Esophagus squamous epithelium (tissue), 4 donors: ENCODE results near the gene ARPC5L.

Experiments used
- POLR2A ChIP-seq, 4 donors: fragments of 450-650 bp; IDR thresholded peaks; one replicate each; pipeline ENCODE4 v1.6.1; 2017; ENCODE audit warnings: antibody characterized with exemption in 4 of 4, mild to moderate bottlenecking in 4 of 4, moderate library complexity in 3 of 4
- TF ChIP-seq, protein P1 (sequence below), 6 experiments: fragments of 450-650 bp in 4 of 6; fragments of 200-600 bp in 2 of 6; sonication (generic) in 2 of 6; IDR thresholded peaks; one replicate each; pipeline ENCODE4 v1.5.1; 2016 to 2019; ENCODE audit warnings: antibody characterized with exemption in 6 of 6, mild to moderate bottlenecking in 4 of 6, moderate library complexity in 4 of 6

DNA sequence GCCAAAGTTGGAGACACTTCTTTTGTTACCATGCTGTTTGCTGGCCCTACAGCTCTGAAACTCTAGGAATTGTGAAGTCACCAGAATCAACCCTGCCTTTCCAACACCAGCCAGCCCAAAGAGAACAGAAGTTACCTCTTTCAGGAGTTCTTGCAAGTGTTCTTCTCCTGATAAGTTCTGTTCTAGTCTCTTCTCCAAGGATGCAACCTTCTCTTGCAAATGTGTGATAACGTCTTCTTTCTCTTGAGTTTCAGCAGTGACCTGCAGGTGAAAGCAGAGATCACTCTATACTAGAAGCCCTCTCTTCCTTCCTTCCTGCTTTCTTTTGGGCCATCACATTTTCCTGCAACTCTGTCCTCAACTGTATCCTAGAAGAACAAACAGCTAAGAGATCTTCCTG lies 49.8 kb downstream of the ARPC5L start:
- TF ChIP-seq, protein P1, sequence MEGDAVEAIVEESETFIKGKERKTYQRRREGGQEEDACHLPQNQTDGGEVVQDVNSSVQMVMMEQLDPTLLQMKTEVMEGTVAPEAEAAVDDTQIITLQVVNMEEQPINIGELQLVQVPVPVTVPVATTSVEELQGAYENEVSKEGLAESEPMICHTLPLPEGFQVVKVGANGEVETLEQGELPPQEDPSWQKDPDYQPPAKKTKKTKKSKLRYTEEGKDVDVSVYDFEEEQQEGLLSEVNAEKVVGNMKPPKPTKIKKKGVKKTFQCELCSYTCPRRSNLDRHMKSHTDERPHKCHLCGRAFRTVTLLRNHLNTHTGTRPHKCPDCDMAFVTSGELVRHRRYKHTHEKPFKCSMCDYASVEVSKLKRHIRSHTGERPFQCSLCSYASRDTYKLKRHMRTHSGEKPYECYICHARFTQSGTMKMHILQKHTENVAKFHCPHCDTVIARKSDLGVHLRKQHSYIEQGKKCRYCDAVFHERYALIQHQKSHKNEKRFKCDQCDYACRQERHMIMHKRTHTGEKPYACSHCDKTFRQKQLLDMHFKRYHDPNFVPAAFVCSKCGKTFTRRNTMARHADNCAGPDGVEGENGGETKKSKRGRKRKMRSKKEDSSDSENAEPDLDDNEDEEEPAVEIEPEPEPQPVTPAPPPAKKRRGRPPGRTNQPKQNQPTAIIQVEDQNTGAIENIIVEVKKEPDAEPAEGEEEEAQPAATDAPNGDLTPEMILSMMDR (IDR thresholded peaks at IDR 0.05) = no peak
- no peak for TF ChIP-seq POLR2A (IDR thresholded peaks at IDR 0.05)
